IPS-15b (cell line): ENCODE data around the gene ESRRB.

Experiments used
- H3K27me3 ChIP-seq: one replicate; pipeline ENCODE4 v1.6.1; 2013; ENCODE audit warnings: low read length; ENCODE audit not compliant: control insufficient read depth, insufficient read depth
- H3K36me3 ChIP-seq: one replicate; pipeline ENCODE4 v1.6.1; 2013; ENCODE audit warnings: low read length; ENCODE audit not compliant: control insufficient read depth, insufficient read depth
- H3K4me1 ChIP-seq: one replicate; pipeline ENCODE4 v1.6.1; 2013; ENCODE audit warnings: mild to moderate bottlenecking, low read length; ENCODE audit not compliant: control insufficient read depth, insufficient read depth
- H3K4me3 ChIP-seq: one replicate; pipeline ENCODE4 v1.5.1; 2013; ENCODE audit warnings: low read depth, low read length
- H3K9ac ChIP-seq: one replicate; pipeline ENCODE4 v1.6.1; 2013; ENCODE audit warnings: low read depth, mild to moderate bottlenecking, low read length
- H3K9me3 ChIP-seq: one replicate; pipeline ENCODE4 v1.6.1; 2013; ENCODE audit warnings: mild to moderate bottlenecking, low read length; ENCODE audit not compliant: control insufficient read depth, insufficient read depth

The ESRRB gene

DNA sequence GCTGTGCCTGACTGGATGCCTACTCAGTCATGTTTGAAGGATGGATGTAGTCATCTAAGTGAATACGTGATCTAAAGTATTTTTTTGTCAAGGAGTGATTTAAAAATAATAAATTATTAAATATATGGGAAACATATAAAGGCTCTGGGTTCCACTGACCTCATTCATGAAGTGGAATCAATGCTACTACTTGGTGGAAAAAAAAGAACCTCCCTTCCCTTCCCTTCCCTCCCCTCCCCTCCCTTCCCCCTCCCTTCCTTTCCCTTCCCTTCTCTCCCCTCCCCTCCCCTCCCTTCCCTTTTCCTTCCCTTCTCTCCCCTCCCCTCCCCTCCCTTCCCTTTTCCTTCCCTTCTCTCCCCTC lies 162.7 kb downstream of the ESRRB start:
- no peak overlapping the region for H3K4me3 ChIP-seq

DNA sequence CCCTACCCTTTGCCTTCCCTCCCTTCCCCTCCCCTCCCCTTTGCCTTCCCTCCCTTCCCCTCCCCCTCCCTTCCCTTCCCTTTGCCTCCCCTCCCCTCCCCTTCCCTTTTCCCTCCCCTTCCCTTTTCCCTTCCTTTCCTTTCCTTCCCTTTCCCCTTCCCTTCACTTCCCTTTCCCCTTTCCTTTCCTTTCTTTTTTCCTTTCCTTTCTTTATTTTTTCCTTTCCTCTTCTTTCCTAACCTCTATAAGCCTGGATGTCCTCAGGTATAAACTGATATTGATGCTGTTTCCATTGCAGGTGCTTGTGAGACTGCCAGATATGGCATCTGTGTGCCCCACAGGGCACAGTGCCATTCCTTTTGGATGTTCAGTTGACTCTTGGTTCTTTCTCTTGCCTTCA lies 163.2 kb downstream of the ESRRB start:
- H3K9me3 ChIP-seq, result no peaks in the 10 kb centered on the region
- no peak overlapping the region for H3K4me3 ChIP-seq
- H3K9ac ChIP-seq, result no peak overlapping the region
- no peaks in the 10 kb centered on the region for H3K36me3 ChIP-seq
- H3K4me1 ChIP-seq, result peaks cover 6% of the 10 kb centered on the region
- no peaks in the 10 kb centered on the region for H3K27me3 ChIP-seq

More for the DNA sequence above, 162.7 kb downstream of the ESRRB start:
- H3K9me3 ChIP-seq, result no peaks in the 10 kb centered on the region
- H3K36me3 ChIP-seq, result no peaks in the 10 kb centered on the region
- peaks cover 6% of the 10 kb centered on the region for H3K4me1 ChIP-seq
- no peaks in the 10 kb centered on the region for H3K27me3 ChIP-seq
- no peak overlapping the region for H3K9ac ChIP-seq

DNA sequence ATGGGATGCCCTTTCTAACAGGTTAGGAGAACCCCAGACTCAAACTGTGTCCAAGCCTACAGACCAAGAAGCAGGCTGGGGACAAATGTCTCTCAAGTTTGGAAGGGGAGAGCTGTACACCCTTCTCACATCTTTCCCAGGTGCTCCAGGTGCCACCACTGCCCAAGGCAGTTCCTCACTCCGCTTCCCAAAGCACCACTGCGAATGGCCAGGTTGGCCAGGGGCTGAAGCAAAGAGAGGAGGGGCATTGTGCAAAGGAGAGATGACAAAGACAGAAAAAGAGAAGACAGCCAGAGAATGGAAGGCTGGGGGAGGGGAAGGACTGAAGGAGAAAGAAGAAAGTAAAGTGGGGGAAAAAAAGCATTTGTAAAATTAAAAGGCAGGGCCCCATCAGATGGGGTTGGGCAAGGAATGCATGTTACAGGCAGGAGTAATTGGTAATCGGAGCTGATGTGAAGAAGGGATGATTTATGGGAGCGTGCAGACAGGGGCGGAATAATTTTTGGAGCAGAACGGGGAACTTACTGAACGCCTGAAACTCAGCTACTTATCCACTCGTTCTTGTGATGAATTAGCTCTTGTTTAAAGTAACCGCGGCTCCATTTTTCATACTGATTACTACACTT lies 165.8 kb downstream of the ESRRB start:
- Histone ChIP-seq H3K4me1 (peaks cover 6% of the 10 kb centered on the region), H3K27me3 (no peaks in the 10 kb centered on the region), H3K4me3 (no peak overlapping the region), H3K9ac (no peak overlapping the region), H3K36me3 (no peaks in the 10 kb centered on the region), H3K9me3 (no peaks in the 10 kb centered on the region)

DNA sequence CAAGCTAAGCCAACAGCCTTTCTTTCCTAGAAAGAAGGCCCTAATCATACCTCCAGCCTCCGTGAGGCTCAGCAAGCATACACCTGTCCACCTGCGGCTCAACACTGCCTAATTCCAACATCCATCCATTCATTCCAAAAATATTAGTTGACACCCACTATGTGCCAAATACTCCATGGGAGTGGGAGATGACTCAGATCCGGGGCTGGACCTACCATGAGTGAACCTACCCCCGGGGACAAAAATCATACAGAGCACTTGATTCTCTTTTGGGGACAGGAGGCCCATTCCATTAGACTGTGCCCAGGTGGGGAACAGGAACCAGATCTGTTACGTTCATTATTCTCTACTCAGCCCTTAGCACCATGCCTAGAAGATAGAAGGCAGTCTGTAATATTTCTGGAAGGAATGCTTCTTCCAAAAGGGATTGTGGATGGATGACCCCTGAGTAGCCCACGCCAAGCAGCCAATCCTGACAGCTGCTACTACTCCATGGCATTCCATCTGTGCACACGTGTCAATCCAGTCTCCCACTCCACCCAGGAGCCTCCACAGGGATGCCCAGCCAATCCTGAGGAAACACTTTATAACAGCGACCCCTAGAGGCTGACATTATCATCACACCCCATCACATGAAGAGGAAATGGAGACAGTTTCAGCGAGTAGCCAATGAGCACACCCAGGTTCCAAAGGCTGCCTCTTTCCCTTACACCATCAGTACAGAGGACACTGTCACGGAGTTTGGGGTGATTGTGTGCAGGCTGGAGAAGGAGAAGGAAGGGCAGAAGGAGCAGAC lies 170.7 kb downstream of the ESRRB start:
- Histone ChIP-seq H3K27me3 (no peaks in the 10 kb centered on the region), H3K9ac (no peak overlapping the region), H3K36me3 (no peaks in the 10 kb centered on the region), H3K9me3 (no peaks in the 10 kb centered on the region), H3K4me3 (no peak overlapping the region), H3K4me1 (peaks cover 4% of the 10 kb centered on the region)

DNA sequence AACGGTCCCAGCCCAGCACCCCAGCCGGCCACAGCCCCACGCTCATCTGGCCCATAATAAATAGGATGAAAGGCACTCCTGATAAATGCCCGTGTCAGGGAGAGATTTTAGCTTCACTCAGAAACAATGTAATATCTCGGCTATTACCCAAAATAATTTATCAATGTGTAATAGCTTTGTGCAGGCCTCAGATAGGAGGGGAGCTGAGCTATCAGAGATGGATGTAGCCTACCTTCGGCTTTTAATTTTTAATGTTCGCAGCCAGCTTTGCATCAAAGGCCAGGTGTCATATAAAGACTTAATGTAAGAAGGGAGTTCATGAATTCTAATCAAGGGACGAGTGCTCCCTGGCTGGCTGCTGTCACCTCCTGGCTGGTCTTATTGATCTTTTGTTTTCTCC lies 171.9 kb downstream of the ESRRB start:
- Histone ChIP-seq H3K4me1 (peaks cover 2% of the 10 kb centered on the region), H3K4me3 (no peak overlapping the region), H3K36me3 (no peaks in the 10 kb centered on the region), H3K9me3 (no peaks in the 10 kb centered on the region), H3K27me3 (no peaks in the 10 kb centered on the region), H3K9ac (no peak overlapping the region)

DNA sequence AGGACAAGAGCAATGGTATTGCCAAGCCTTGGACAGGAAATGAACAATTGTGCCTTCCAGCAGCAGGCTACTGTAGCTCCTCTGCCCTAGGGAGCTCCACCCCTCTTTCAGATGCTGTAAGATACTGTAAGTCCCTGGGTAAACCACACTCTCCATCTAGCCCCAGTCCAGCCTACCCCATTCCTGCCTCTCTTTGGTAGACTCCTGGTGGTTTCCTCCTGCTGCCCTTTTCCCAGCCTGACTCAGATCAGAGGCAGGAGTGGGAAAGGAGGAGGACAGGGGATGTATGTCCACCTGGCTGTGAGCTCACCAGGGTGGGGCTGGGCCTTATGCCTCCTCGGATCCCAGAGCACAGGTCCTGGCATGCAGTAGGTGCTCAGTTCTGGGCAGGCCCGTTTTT lies 174.6 kb downstream of the ESRRB start:
- no peak overlapping the region for H3K9ac ChIP-seq
- no peaks in the 10 kb centered on the region for H3K27me3 ChIP-seq
- H3K4me3 ChIP-seq, result no peak overlapping the region
- no peaks in the 10 kb centered on the region for H3K9me3 ChIP-seq
- H3K36me3 ChIP-seq, result no peaks in the 10 kb centered on the region
- peaks cover 2% of the 10 kb centered on the region for H3K4me1 ChIP-seq

DNA sequence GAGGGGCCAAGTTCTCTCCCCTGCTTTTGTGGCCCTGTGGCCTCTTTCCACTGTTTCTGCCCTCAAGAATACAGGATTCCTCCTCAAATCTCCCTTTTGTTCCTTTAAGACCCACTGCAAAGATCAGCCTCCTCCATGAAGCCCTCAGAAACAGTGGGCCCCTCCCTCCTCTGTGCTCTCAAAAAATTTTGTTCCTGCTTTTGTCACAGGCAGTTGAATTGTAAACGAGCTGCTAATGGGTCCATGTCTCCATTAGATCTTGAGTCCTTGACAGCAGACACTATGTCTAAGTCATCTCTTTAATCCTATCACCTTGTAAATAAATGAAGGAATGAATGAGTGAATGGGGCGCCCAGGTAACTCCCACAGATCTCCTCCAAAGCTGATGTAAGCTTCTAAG lies 175.2 kb downstream of the ESRRB start:
- Histone ChIP-seq H3K36me3 (no peaks in the 10 kb centered on the region), H3K4me1 (peaks cover 2% of the 10 kb centered on the region), H3K27me3 (no peaks in the 10 kb centered on the region), H3K9me3 (no peaks in the 10 kb centered on the region), H3K4me3 (no peak overlapping the region), H3K9ac (no peak overlapping the region)
